Measurements from ENCODE around the gene KRTAP10-1.
"Not testable (repeated sequence)": the region's sequence is repeated elsewhere in the genome, so short reads cannot be mapped to it uniquely, and the experiment has no call there.

KRTAP10-1 gene

GRCh38 chr21:44571296-44571695, 31.3 kb upstream of the KRTAP10-1 start:
- DNase-seq (ENCODE audit: low spot score), result no peak

- DNase-seq (ENCODE audit: low spot score), result no peak
These were observed 30.0 kb upstream of the KRTAP10-1 start for GRCh38 chr21:44569861-44570517.

- DNase-seq (ENCODE audit: low spot score), result no peak
These were observed 28.9 kb upstream of the KRTAP10-1 start for GRCh38 chr21:44568667-44569556.

GRCh38 chr21:44568261-44568660, 28.3 kb upstream of the KRTAP10-1 start:
- no peak for DNase-seq (ENCODE audit: low spot score)

- no peak for DNase-seq (ENCODE audit: low spot score)
These were observed 27.6 kb upstream of the KRTAP10-1 start for GRCh38 chr21:44567481-44568171.

- DNase-seq (ENCODE audit: low spot score), result no peak
These were observed 26.4 kb upstream of the KRTAP10-1 start for GRCh38 chr21:44566403-44566802.

- DNase-seq (ENCODE audit: low spot score), result no peak
These were observed 25.0 kb upstream of the KRTAP10-1 start for GRCh38 chr21:44564886-44565598.

GRCh38 chr21:44564099-44564498, 24.1 kb upstream of the KRTAP10-1 start:
- DNase-seq (ENCODE audit: low spot score), result no peak

- DNase-seq (ENCODE audit: low spot score), result no peak
These were observed 18.7 kb upstream of the KRTAP10-1 start, which contains the start of gene KRTAP10-3 for GRCh38 chr21:44558695-44559094. Gene KRTAP10-3, minus strand, starts transcription at chr21:44558795. Its CDS starts 80 bp downstream, at chr21:44558715.

GRCh38 chr21:44558329-44558675, 18.3 kb upstream of the KRTAP10-1 start:
- DNase-seq (ENCODE audit: low spot score), result not testable (repeated sequence)

GRCh38 chr21:44557491-44558328, 17.7 kb upstream of the KRTAP10-1 start:
- no peak for DNase-seq (ENCODE audit: low spot score)

GRCh38 chr21:44556879-44557278, 16.9 kb upstream of the KRTAP10-1 start:
- DNase-seq (ENCODE audit: low spot score), result no peak

GRCh38 chr21:44555200-44555875, 15.3 kb upstream of the KRTAP10-1 start:
- DNase-seq (ENCODE audit: low spot score), result no peak

- DNase-seq (ENCODE audit: low spot score), result no peak
These were observed 12.7 kb upstream of the KRTAP10-1 start for GRCh38 chr21:44552681-44553080.

GRCh38 chr21:44552136-44552535, 12.1 kb upstream of the KRTAP10-1 start:
- no peak for DNase-seq (ENCODE audit: low spot score)

- no peak for DNase-seq (ENCODE audit: low spot score)
These were observed 11.5 kb upstream of the KRTAP10-1 start, which contains the start of gene KRTAP10-2 for GRCh38 chr21:44551340-44551961. Gene KRTAP10-2, minus strand, starts transcription at chr21:44551505. Its CDS starts 47 bp downstream, at chr21:44551458.

GRCh38 chr21:44550807-44551206, 10.8 kb upstream of the KRTAP10-1 start:
- no peak for DNase-seq (ENCODE audit: low spot score)

GRCh38 chr21:44550285-44550684, 10.3 kb upstream of the KRTAP10-1 start:
- not testable (repeated sequence) for DNase-seq (ENCODE audit: low spot score)

- no peak for DNase-seq (ENCODE audit: low spot score)
These were observed 9.7 kb upstream of the KRTAP10-1 start for GRCh38 chr21:44549525-44550211.

Measured in globus pallidus (tissue), 1 donor.